Adrenal gland (tissue), 5 donors: ENCODE data around the gene STIM1.

ENCODE experiments used
- CTCF ChIP-seq, 6 experiments: fragments of 450-650 bp in 4 of 6; fragments of 200-600 bp in 2 of 6; sonication (generic) in 1 of 6; IDR thresholded peaks; 1 replicate in 5 of 6; 2 replicates in 1 of 6; pipeline versions ENCODE4 v1.5.1 to v1.8.0; 2016 to 2021; ENCODE audit warnings: antibody characterized with exemption in 6 of 6, mild to moderate bottlenecking in 2 of 6, moderate library complexity in 1 of 6
- POLR2A ChIP-seq, 2 donors: fragments of 450-650 bp; IDR thresholded peaks; one replicate each; pipeline ENCODE4 v1.6.1; 2017; ENCODE audit warnings: antibody characterized with exemption in 2 of 2, mild to moderate bottlenecking in 2 of 2, moderate library complexity in 1 of 2
- donor health status: DM: no; HTN: no; CAD: no.

GRCh38 chr11:3977078-3977477 is 121.6 kb downstream of the STIM1 start:
- TF ChIP-seq CTCF (IDR thresholded peaks at IDR 0.05) (no peak), POLR2A (IDR thresholded peaks at IDR 0.05) (no peak)
